Measurements from ENCODE around the gene RYR2. TPM values are rescaled to one million over a fixed set of nuclear protein-coding genes. Genes with fewer than 3 reads are reported as not detected.

The RYR2 gene
- total RNA-seq, 6 experiments from 2014 or later: 0.02 to 0.43 (median 0.16) TPM

DNA sequence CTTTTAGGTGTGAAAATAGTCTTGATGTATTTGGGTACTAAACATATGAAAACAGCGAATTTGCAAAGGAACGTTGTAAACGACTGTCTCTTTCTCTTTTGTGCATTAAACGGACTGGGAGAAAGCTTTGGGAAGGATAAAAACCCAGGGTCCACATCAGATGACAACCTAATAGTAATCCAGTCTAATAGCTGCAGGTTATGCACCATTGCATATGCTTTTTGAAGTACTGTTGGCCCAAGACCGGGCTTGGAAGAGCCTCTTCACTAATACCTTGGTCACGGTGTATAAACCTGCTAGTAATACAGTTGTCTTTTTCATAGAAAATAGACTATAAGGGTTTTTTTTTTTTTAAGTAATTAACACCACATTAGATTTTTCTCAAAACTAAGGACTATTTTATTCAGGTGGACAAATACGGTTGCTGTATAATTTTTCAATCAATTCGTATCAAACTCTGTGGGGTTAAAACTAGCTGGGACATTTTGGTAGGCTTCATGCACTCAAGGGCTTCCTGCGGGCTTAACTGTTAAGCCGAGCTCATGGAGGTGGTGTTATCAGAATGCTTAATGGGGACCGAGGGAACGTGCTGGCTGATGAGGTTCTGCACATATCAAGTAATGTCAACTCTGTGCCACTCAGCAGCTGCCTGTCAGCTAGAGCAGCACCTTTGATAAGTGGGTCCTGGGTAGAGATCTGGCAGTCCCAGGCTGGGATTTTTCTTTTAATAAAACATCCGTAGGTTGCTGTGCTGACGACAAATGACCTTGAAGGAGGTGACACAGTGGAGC lies 2.1 kb downstream of the RYR2 start:
- Histone ChIP-seq H3K27me3 (peaks cover 0 to 30% of the 10 kb centered on the region in 2 donors), H3K9me3 (no peaks in the 10 kb centered on the region), H3K4me3 (no peak overlapping the region), H3K36me3 (no peaks in the 10 kb centered on the region), H3K27ac (no peak overlapping the region), H3K4me1 (no peaks in the 10 kb centered on the region)
- no peak for ATAC-seq
- intact Hi-C loops (cut with DNase I): no loop called here
- 6% methylated on average over 12 of the region's 14 CpGs for WGBS (ENCODE audit: insufficient coverage, low coverage, low lambda C conversion rate, missing lambda C conversion rate)
- no peak for DNase-seq
- TF ChIP-seq, protein P1, sequence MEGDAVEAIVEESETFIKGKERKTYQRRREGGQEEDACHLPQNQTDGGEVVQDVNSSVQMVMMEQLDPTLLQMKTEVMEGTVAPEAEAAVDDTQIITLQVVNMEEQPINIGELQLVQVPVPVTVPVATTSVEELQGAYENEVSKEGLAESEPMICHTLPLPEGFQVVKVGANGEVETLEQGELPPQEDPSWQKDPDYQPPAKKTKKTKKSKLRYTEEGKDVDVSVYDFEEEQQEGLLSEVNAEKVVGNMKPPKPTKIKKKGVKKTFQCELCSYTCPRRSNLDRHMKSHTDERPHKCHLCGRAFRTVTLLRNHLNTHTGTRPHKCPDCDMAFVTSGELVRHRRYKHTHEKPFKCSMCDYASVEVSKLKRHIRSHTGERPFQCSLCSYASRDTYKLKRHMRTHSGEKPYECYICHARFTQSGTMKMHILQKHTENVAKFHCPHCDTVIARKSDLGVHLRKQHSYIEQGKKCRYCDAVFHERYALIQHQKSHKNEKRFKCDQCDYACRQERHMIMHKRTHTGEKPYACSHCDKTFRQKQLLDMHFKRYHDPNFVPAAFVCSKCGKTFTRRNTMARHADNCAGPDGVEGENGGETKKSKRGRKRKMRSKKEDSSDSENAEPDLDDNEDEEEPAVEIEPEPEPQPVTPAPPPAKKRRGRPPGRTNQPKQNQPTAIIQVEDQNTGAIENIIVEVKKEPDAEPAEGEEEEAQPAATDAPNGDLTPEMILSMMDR (IDR thresholded peaks at IDR 0.05): no peak
- TF ChIP-seq POLR2A (IDR thresholded peaks at IDR 0.05): no peak

DNA sequence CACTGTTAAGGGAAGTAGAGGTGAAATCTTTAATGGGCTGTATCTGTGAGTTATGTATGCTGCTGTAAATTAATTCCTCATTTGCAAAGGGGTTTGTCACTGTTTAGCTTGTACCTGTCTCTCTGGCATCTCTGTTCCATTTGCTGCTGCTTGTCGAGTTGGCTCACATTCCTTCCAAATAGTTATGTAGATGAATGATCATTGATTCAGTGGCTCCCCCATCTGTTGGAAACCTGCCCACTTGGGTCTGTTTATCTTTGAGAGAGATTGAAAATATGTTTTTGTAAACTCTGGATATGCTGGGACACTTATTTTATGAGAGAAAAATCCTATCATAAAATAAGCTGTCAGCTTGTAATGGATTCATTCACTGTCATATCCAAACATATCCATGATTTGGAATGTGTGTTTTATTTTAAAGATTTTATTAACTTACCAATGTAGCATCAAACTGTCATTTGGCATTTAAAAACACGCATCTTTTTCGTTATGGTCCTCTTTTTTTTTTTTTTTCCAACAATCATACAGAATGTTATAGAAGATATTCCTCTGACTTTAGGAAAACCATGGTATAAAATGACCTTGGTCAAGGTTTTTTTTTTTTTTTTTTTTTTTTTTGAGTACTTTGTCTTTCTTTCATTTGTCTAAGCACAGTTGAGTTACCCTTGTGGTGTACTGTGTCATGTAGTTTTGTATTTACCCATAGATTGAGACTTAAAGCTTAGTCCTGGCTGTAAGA lies 3.5 kb downstream of the RYR2 start:
- intact Hi-C loops (cut with DNase I): no loop called here
- no peaks in the 10 kb centered on the region for H3K4me1 ChIP-seq
- 12% methylated on average over 3 of the region's 3 CpGs for WGBS (ENCODE audit: insufficient coverage, low coverage, low lambda C conversion rate, missing lambda C conversion rate)
- no peak overlapping the region for H3K4me3 ChIP-seq
- no peak overlapping the region for H3K27ac ChIP-seq
- DNase-seq: no peak
- no peaks in the 10 kb centered on the region for H3K9me3 ChIP-seq
- no peaks in the 10 kb centered on the region for H3K36me3 ChIP-seq
- TF ChIP-seq, protein P1 (IDR thresholded peaks at IDR 0.05): no peak
- no peak for TF ChIP-seq POLR2A (IDR thresholded peaks at IDR 0.05)
- peaks cover 0 to 30% of the 10 kb centered on the region in 2 donors for H3K27me3 ChIP-seq
- no peak for ATAC-seq

DNA sequence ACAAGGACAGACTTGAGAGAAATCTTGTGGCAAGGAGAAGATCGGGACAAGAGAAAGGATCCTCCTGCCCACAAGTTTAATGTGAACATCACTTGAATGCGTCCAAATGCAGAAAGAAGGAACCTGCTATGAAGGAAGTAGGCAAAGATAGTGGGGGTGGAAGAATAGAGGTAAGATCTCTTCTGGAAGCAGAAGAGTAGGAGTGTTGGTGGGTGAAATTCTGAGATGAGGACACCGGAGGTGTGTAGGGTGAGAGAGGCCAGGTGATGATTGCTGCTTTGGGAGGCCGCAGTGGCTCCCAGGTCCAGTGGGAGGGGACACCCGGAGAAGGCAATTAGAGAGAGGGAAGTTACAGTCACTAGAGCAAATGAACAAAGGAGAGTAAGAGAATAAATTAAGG lies 6.8 kb downstream of the RYR2 start:
- DNase-seq (no peak), ATAC-seq (no peak)
- no peak overlapping the region for H3K4me3 ChIP-seq
- H3K4me1 ChIP-seq: no peaks in the 10 kb centered on the region
- H3K36me3 ChIP-seq: no peaks in the 10 kb centered on the region
- WGBS (ENCODE audit: insufficient coverage, low coverage, low lambda C conversion rate, missing lambda C conversion rate): 64% methylated on average over 3 of the region's 5 CpGs
- no peaks in the 10 kb centered on the region for H3K27me3 ChIP-seq
- intact Hi-C loops (cut with DNase I): no loop called here
- TF ChIP-seq, protein P1 (IDR thresholded peaks at IDR 0.05): no peak
- no peak for TF ChIP-seq POLR2A (IDR thresholded peaks at IDR 0.05)
- no peaks in the 10 kb centered on the region for H3K9me3 ChIP-seq
- no peak overlapping the region for H3K27ac ChIP-seq

DNA sequence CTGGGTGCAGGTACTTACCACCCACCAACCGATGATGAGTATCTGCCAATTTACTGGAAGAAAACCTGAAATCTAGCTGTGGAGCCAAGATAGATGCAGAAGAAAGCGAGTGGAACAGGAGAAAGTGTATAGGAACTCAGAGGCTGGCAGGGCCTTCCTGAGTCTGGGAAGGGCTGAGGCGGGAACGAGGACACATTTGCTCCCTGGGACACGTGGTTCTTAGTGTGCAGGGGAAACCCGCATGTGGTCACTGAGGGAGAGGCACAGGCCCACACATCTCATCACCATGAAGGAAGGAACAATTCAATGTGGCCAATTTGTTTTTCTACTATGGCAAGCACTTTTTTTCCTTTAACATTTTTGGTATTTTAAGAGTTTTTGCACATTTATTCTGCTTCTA lies 8.2 kb downstream of the RYR2 start:
- no peak overlapping the region for H3K27ac ChIP-seq
- H3K4me1 ChIP-seq: no peaks in the 10 kb centered on the region
- TF ChIP-seq POLR2A (IDR thresholded peaks at IDR 0.05): no peak
- TF ChIP-seq, protein P1 (IDR thresholded peaks at IDR 0.05): no peak
- H3K4me3 ChIP-seq: no peak overlapping the region
- 41% methylated on average over 5 of the region's 6 CpGs for WGBS (ENCODE audit: insufficient coverage, low coverage, low lambda C conversion rate, missing lambda C conversion rate)
- H3K36me3 ChIP-seq: no peaks in the 10 kb centered on the region
- H3K9me3 ChIP-seq: no peaks in the 10 kb centered on the region
- no peak for DNase-seq
- intact Hi-C loops (cut with DNase I): no loop called here
- H3K27me3 ChIP-seq: no peaks in the 10 kb centered on the region
- ATAC-seq: no peak
